B cell (primary cell): ENCODE results near the gene RICTOR.

Experiments
- EZH2 ChIP-seq: IDR thresholded peaks from 2 replicates; pipeline ENCODE4 v1.6.1; 2012; ENCODE audit warnings: borderline replicate concordance, low read depth, mild to moderate bottlenecking, moderate library complexity, low read length; ENCODE audit not compliant: insufficient read depth, poor library complexity, severe bottlenecking
- TF ChIP-seq, protein P1 (sequence below): fragments of 200-600 bp; IDR thresholded peaks from one replicate; pipeline ENCODE4 v1.8.0; 2022; ENCODE audit warnings: antibody characterized with exemption, mild to moderate bottlenecking

DNA sequence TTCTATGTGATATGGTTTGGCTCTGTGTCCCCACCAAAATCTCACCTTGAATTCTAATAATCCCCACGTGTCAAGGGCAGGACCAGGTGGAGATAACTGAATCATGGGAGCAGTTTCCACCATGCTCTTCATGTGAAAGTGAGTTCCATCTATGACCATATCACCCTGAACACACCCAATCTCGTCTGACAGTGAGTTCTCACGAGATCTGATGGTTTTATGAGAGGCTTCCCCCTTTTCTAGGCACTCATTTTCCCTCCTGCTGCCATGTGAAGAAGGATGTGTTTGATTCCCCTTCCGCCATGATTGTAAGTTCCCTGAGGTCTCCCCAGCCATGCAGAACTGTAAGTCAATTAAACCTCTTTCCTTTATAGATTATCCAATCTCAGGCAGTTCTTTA lies 64.2 kb downstream of the RICTOR start:
- TF ChIP-seq, protein P1, sequence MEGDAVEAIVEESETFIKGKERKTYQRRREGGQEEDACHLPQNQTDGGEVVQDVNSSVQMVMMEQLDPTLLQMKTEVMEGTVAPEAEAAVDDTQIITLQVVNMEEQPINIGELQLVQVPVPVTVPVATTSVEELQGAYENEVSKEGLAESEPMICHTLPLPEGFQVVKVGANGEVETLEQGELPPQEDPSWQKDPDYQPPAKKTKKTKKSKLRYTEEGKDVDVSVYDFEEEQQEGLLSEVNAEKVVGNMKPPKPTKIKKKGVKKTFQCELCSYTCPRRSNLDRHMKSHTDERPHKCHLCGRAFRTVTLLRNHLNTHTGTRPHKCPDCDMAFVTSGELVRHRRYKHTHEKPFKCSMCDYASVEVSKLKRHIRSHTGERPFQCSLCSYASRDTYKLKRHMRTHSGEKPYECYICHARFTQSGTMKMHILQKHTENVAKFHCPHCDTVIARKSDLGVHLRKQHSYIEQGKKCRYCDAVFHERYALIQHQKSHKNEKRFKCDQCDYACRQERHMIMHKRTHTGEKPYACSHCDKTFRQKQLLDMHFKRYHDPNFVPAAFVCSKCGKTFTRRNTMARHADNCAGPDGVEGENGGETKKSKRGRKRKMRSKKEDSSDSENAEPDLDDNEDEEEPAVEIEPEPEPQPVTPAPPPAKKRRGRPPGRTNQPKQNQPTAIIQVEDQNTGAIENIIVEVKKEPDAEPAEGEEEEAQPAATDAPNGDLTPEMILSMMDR, result no peak
- TF ChIP-seq EZH2, result no peak
